Neutrophil (primary cell): Measurements from ENCODE around the gene TBXAS1.

Experiments used
- H3K27ac ChIP-seq: fragments of 200-600 bp; sonication (generic); 2 replicates; pipeline ENCODE4 v1.5.1; 2016; ENCODE audit warnings: mild to moderate bottlenecking, moderate library complexity
- H3K27me3 ChIP-seq: fragments of 200-600 bp; sonication (generic); 2 replicates; pipeline ENCODE4 v1.6.0; 2016; ENCODE audit warnings: mild to moderate bottlenecking
- H3K36me3 ChIP-seq: fragments of 200-600 bp; sonication (generic); 2 replicates; pipeline ENCODE4 v1.5.1; 2017
- H3K4me1 ChIP-seq, 2 experiments: fragments of 200-600 bp in 1 of 2; sonication (generic) in 1 of 2; 1 replicate in 1 of 2; 2 replicates in 1 of 2; pipeline versions ENCODE4 v1.5.1 to v1.6.1; 2013 to 2016; ENCODE audit warnings: low read depth in 1 of 2, low read length in 1 of 2, mild to moderate bottlenecking in 1 of 2, moderate library complexity in 1 of 2; ENCODE audit not compliant: control insufficient read depth in 1 of 2, insufficient read depth in 1 of 2
- H3K4me3 ChIP-seq, 2 experiments: fragments of 200-600 bp in 1 of 2; sonication (generic) in 1 of 2; 1 replicate in 1 of 2; 2 replicates in 1 of 2; pipeline ENCODE4 v1.5.1; 2013 to 2016; ENCODE audit warnings: low read depth in 1 of 2, low read length in 1 of 2, mild to moderate bottlenecking in 1 of 2, moderate library complexity in 1 of 2
- H3K9me3 ChIP-seq: fragments of 200-600 bp; sonication (generic); 2 replicates; pipeline ENCODE4 v1.5.1; 2016
- CTCF ChIP-seq: fragments of 200-600 bp; sonication (generic); IDR thresholded peaks from 2 replicates; pipeline ENCODE4 v1.5.1; 2016; ENCODE audit warnings: antibody characterized with exemption

TBXAS1 gene

GRCh38 chr7:139959718-139960117 lies 130.7 kb downstream of the TBXAS1 start:
- H3K4me1 ChIP-seq = no peaks in the 10 kb centered on the region
- no peak overlapping the region for H3K27ac ChIP-seq
- no peaks in the 10 kb centered on the region for H3K27me3 ChIP-seq
- no peaks in the 10 kb centered on the region for H3K9me3 ChIP-seq
- H3K4me3 ChIP-seq = no peak overlapping the region
- no peak for TF ChIP-seq CTCF
- H3K36me3 ChIP-seq = peaks cover 95% of the 10 kb centered on the region

GRCh38 chr7:139960157-139960556 lies 131.1 kb downstream of the TBXAS1 start:
- H3K27me3 ChIP-seq = no peaks in the 10 kb centered on the region
- H3K27ac ChIP-seq = no peak overlapping the region
- H3K4me3 ChIP-seq = no peak overlapping the region
- no peaks in the 10 kb centered on the region for H3K9me3 ChIP-seq
- H3K36me3 ChIP-seq = peaks cover 95% of the 10 kb centered on the region
- H3K4me1 ChIP-seq = no peaks in the 10 kb centered on the region
- no peak for TF ChIP-seq CTCF

- peaks cover 98% of the 10 kb centered on the region for H3K36me3 ChIP-seq
- H3K9me3 ChIP-seq = no peaks in the 10 kb centered on the region
- no peak overlapping the region for H3K27ac ChIP-seq
- H3K27me3 ChIP-seq = no peaks in the 10 kb centered on the region
- no peaks in the 10 kb centered on the region for H3K4me1 ChIP-seq
- no peak overlapping the region for H3K4me3 ChIP-seq
- TF ChIP-seq CTCF = no peak
Measured at GRCh38 chr7:139965942-139966628, 137.0 kb downstream of the TBXAS1 start.

GRCh38 chr7:139966949-139967348 lies 137.9 kb downstream of the TBXAS1 start:
- H3K36me3 ChIP-seq = peaks cover 98% of the 10 kb centered on the region

GRCh38 chr7:139968931-139969330 lies 139.9 kb downstream of the TBXAS1 start:
- H3K27me3 ChIP-seq = no peaks in the 10 kb centered on the region
- no peaks in the 10 kb centered on the region for H3K9me3 ChIP-seq
- TF ChIP-seq CTCF = no peak
- H3K4me3 ChIP-seq = no peak overlapping the region
- no peaks in the 10 kb centered on the region for H3K4me1 ChIP-seq
- no peak overlapping the region for H3K27ac ChIP-seq
- peaks cover 97% of the 10 kb centered on the region for H3K36me3 ChIP-seq

More at GRCh38 chr7:139966949-139967348, 137.9 kb downstream of the TBXAS1 start:
- Histone ChIP-seq H3K27ac (no peak overlapping the region), H3K4me1 (no peaks in the 10 kb centered on the region), H3K27me3 (no peaks in the 10 kb centered on the region), H3K9me3 (no peaks in the 10 kb centered on the region), H3K4me3 (no peak overlapping the region)
- TF ChIP-seq CTCF = no peak
